HEK293T (cell line): ENCODE data around the gene GRP.
"Not testable (repeated sequence)": the region's sequence is repeated elsewhere in the genome, so short reads cannot be mapped to it uniquely, and the experiment has no call there.

Experiments
- CTCF ChIA-PET: fragments of 350-600 bp; formaldehyde crosslinking; extraction: SDS; loops from one replicate; lab custom pipeline; 2021; ENCODE audit warnings: antibody characterized with exemption, inconsistent platforms; lab: Yijun Ruan, JAX
- POLR2A ChIA-PET: fragments of 350-600 bp; formaldehyde crosslinking; extraction: SDS; loops from one replicate; lab custom pipeline; 2020; ENCODE audit warnings: antibody characterized with exemption, inconsistent platforms; lab: Yijun Ruan, JAX
- DNase-seq: peaks from one replicate; pipeline ENCODE4 v3.0.0; 2012; ENCODE audit warnings: mixed read lengths; ENCODE audit errors: extremely low spot score
- ARNT ChIP-seq: fragments of 450-650 bp; IDR thresholded peaks from 2 replicates; pipeline ENCODE4 v1.6.1; 2017; ENCODE audit warnings: mild to moderate bottlenecking
- BHLHE40 ChIP-seq: fragments of 450-650 bp; IDR thresholded peaks from 2 replicates; pipeline ENCODE4 v1.6.1; 2016; ENCODE audit warnings: mild to moderate bottlenecking, moderate library complexity, borderline replicate concordance
- CTBP1 ChIP-seq: fragments of 450-650 bp; IDR thresholded peaks from 2 replicates; pipeline ENCODE4 v1.6.1; 2016; ENCODE audit warnings: borderline replicate concordance
- ELF4 ChIP-seq: fragments of 450-650 bp; IDR thresholded peaks from 2 replicates; pipeline ENCODE4 v1.6.1; 2017; ENCODE audit warnings: antibody characterized with exemption
- FOXA1 ChIP-seq: fragments of 450-650 bp; IDR thresholded peaks from 2 replicates; pipeline ENCODE4 v1.6.1; 2016; ENCODE audit warnings: mild to moderate bottlenecking
- FOXK2 ChIP-seq: fragments of 450-650 bp; IDR thresholded peaks from 2 replicates; pipeline ENCODE4 v1.6.1; 2016; ENCODE audit warnings: mild to moderate bottlenecking
- FOXM1 ChIP-seq: fragments of 450-650 bp; IDR thresholded peaks from 2 replicates; pipeline ENCODE4 v1.6.1; 2017; ENCODE audit warnings: mild to moderate bottlenecking, borderline replicate concordance
- HDGF ChIP-seq: fragments of 450-650 bp; IDR thresholded peaks from 2 replicates; pipeline ENCODE4 v1.6.1; 2017; ENCODE audit warnings: antibody characterized with exemption, borderline replicate concordance
- L3MBTL2 ChIP-seq: fragments of 450-650 bp; conservative IDR thresholded peaks from 2 replicates; pipeline ENCODE4 v1.6.1; 2016; ENCODE audit warnings: mild to moderate bottlenecking
- LEF1 ChIP-seq: fragments of 450-650 bp; IDR thresholded peaks from 2 replicates; pipeline ENCODE4 v1.6.1; 2017; ENCODE audit warnings: mild to moderate bottlenecking, borderline replicate concordance
- NFRKB ChIP-seq: fragments of 450-650 bp; IDR thresholded peaks from 2 replicates; pipeline ENCODE4 v1.6.1; 2016; ENCODE audit warnings: mild to moderate bottlenecking, moderate library complexity
- PKNOX1 ChIP-seq: fragments of 450-650 bp; IDR thresholded peaks from 2 replicates; pipeline ENCODE4 v1.6.1; 2016
- SP1 ChIP-seq: fragments of 450-650 bp; IDR thresholded peaks from 2 replicates; pipeline ENCODE4 v1.6.1; 2017
- SUZ12 ChIP-seq: fragments of 450-650 bp; IDR thresholded peaks from 2 replicates; pipeline ENCODE4 v1.6.1; 2016; ENCODE audit warnings: mild to moderate bottlenecking
- TARDBP ChIP-seq: fragments of 450-650 bp; IDR thresholded peaks from 2 replicates; pipeline ENCODE4 v1.6.1; 2016
- ZNF384 ChIP-seq: fragments of 450-650 bp; IDR thresholded peaks from 2 replicates; pipeline ENCODE4 v1.6.1; 2016

GRP gene

GRCh38 chr18:59242906-59243305, 22.9 kb downstream of the GRP start:
- CTCF ChIA-PET = no interaction called here
- POLR2A ChIA-PET = no interaction called here
- no peak for DNase-seq
- no peak for TF ChIP-seq L3MBTL2
- no peak for TF ChIP-seq HDGF
- TF ChIP-seq PKNOX1 = no peak
- TF ChIP-seq ARNT = no peak
- no peak for TF ChIP-seq CTBP1
- no peak for TF ChIP-seq SUZ12
- TF ChIP-seq TARDBP = no peak
- TF ChIP-seq LEF1 = no peak
- no peak for TF ChIP-seq FOXM1
- no peak for TF ChIP-seq NFRKB
- no peak for TF ChIP-seq SP1

GRCh38 chr18:59246796-59247195, 26.8 kb downstream of the GRP start:
- ChIA-PET POLR2A (no interaction called here), CTCF (interaction anchor here (4.8 kb wide), 1 partner anchor 156 kb away, joined by 43 read pairs; no protein-coding TSS in a partner anchor)
- no peak for DNase-seq
- no peak for TF ChIP-seq SUZ12
- TF ChIP-seq SP1 = no peak
- TF ChIP-seq FOXM1 = no peak
- TF ChIP-seq L3MBTL2 = no peak
- no peak for TF ChIP-seq NFRKB

GRCh38 chr18:59249199-59249774, 29.3 kb downstream of the GRP start:
- DNase-seq = peak; percentile 46
- ChIA-PET CTCF (interaction anchor here (0.7 to 4.8 kb wide), 9 partner anchors 18 to 575 kb away, joined by 3 to 43 read pairs (median 4); no protein-coding TSS in a partner anchor), POLR2A (no interaction called here)
- no peak for TF ChIP-seq FOXK2
- TF ChIP-seq SUZ12 = no peak
- no peak for TF ChIP-seq CTBP1
- TF ChIP-seq HDGF = no peak
- no peak for TF ChIP-seq ZNF384
- TF ChIP-seq NFRKB = no peak
- TF ChIP-seq FOXA1 = no peak
- no peak for TF ChIP-seq PKNOX1
- TF ChIP-seq L3MBTL2 = no peak
- no peak for TF ChIP-seq LEF1
- no peak for TF ChIP-seq FOXM1
- no peak for TF ChIP-seq ARNT
- no peak for TF ChIP-seq ELF4

- POLR2A ChIA-PET, DNase-seq, CTCF ChIA-PET: not testable (repeated sequence)
Measured at GRCh38 chr18:59255491-59255890, 35.5 kb downstream of the GRP start.

- POLR2A ChIA-PET, DNase-seq, CTCF ChIA-PET: not testable (repeated sequence)
Measured at GRCh38 chr18:59261842-59262241, 41.9 kb downstream of the GRP start.

- DNase-seq, POLR2A ChIA-PET, CTCF ChIA-PET: not testable (repeated sequence)
Measured at GRCh38 chr18:59262243-59262642, 42.3 kb downstream of the GRP start.

- CTCF ChIA-PET = no interaction called here
- no peak for DNase-seq
- POLR2A ChIA-PET = no interaction called here
- TF ChIP-seq BHLHE40 (no peak), SUZ12 (no peak), NFRKB (no peak), L3MBTL2 (no peak), SP1 (no peak), TARDBP (no peak), CTBP1 (no peak), FOXA1 (no peak)
Measured at GRCh38 chr18:59263661-59264060, 43.7 kb downstream of the GRP start.

GRCh38 chr18:59264121-59264571, 44.2 kb downstream of the GRP start:
- CTCF ChIA-PET = no interaction called here

More at GRCh38 chr18:59264121-59264571, 44.2 kb downstream of the GRP start:
- no peak for DNase-seq
- POLR2A ChIA-PET = no interaction called here
- TF ChIP-seq CTBP1 (no peak), L3MBTL2 (no peak), TARDBP (no peak), HDGF (no peak), LEF1 (no peak), BHLHE40 (no peak), PKNOX1 (no peak), FOXM1 (no peak), ARNT (no peak), NFRKB (no peak), FOXA1 (no peak), SUZ12 (no peak), ELF4 (no peak), FOXK2 (no peak), ZNF384 (no peak), SP1 (no peak)
